Erythroblast (primary cell): ENCODE data around the gene CAPN5.

Source experiments
- GATA1 ChIP-seq: IDR thresholded peaks from 2 replicates; pipeline ENCODE4 v1.6.1; 2011; ENCODE audit warnings: low read depth, mild to moderate bottlenecking, control low read depth, low read length, moderate library complexity
- POLR2A ChIP-seq: IDR thresholded peaks from 2 replicates; pipeline ENCODE4 v1.6.1; 2011; ENCODE audit warnings: mild to moderate bottlenecking, low read length

- no peak for TF ChIP-seq POLR2A
- TF ChIP-seq GATA1, result no peak
Measured at GRCh38 chr11:77159219-77159936, 92.6 kb downstream of the CAPN5 start.
